ENCODE measurements around the gene ATXN2. TPM values are rescaled to one million over a fixed set of nuclear protein-coding genes. Genes with fewer than 3 reads are reported as not detected.

ATXN2 gene
- total and polyA plus RNA-seq, 9 of the 15 experiments (the other 6 are each of a cell fraction or from before 2014, with no cell fraction given): 16.8 to 67.8 (median 29.3) TPM

GRCh38 chr12:111529424-111530368, 69.4 kb downstream of the ATXN2 start:
- peak; percentile 81 for FAIRE-seq
- H3K36me3 ChIP-seq (ENCODE audit: control insufficient read depth, insufficient read depth, low read length): peaks cover 70% of the 10 kb centered on the region
- POLR2A ChIA-PET: interaction anchor here (0.6 to 0.8 kb wide), 3 partner anchors 9 to 178 kb away, joined by 3 read pairs; no protein-coding TSS in a partner anchor
- 0 out of 2 replicates have a peak, but pooled peaks have one; percentile 29 for TF ChIP-seq ZKSCAN8 (CRISPR knock-in tag; IDR thresholded peaks at IDR 0.05)
- TF ChIP-seq IRF2 (CRISPR knock-in tag; IDR thresholded peaks at IDR 0.05): no peak
- no peak for TF ChIP-seq ZNF707 (CRISPR knock-in tag; conservative IDR thresholded peaks at IDR 0.05)
- TF ChIP-seq NFE2 (IDR thresholded peaks at IDR 0.05; ENCODE audit: low read depth): 0 out of 2 replicates have a peak, but pooled peaks have one; percentile 2
- no peak for TF ChIP-seq ZFP36 (IDR thresholded peaks at IDR 0.05; ENCODE audit: low read depth, low read length, partially characterized antibody)
- TF ChIP-seq PYGO2 (tag; IDR thresholded peaks at IDR 0.05): no peak
- TF ChIP-seq, protein P1, sequence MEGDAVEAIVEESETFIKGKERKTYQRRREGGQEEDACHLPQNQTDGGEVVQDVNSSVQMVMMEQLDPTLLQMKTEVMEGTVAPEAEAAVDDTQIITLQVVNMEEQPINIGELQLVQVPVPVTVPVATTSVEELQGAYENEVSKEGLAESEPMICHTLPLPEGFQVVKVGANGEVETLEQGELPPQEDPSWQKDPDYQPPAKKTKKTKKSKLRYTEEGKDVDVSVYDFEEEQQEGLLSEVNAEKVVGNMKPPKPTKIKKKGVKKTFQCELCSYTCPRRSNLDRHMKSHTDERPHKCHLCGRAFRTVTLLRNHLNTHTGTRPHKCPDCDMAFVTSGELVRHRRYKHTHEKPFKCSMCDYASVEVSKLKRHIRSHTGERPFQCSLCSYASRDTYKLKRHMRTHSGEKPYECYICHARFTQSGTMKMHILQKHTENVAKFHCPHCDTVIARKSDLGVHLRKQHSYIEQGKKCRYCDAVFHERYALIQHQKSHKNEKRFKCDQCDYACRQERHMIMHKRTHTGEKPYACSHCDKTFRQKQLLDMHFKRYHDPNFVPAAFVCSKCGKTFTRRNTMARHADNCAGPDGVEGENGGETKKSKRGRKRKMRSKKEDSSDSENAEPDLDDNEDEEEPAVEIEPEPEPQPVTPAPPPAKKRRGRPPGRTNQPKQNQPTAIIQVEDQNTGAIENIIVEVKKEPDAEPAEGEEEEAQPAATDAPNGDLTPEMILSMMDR (IDR thresholded peaks at IDR 0.05 in 2 of 3, conservative IDR thresholded peaks at IDR 0.05 in 1 of 3; ENCODE audit: insufficient read depth in 2 of 3, low read depth in 1 of 3, low read length in 3 of 3): peak; percentile 67 to 76 (median 68)
- TF ChIP-seq JUN (IDR thresholded peaks at IDR 0.05; ENCODE audit: borderline replicate concordance, low read depth, low read length): 0 out of 2 replicates have a peak, but pooled peaks have one; percentile 14
- no peak for TF ChIP-seq JUN (CRISPR knock-in tag; IDR thresholded peaks at IDR 0.05; ENCODE audit: borderline replicate concordance)

More at GRCh38 chr12:111529424-111530368, 69.4 kb downstream of the ATXN2 start:
- no peak overlapping the region for H3K4me3 ChIP-seq
- peaks cover 3% of the 10 kb centered on the region; the same call in 1 of the 3 replicates for H3K79me2 ChIP-seq (ENCODE audit: control insufficient read depth, insufficient read depth, low read length)
- no peak overlapping the region for H2AFZ ChIP-seq (ENCODE audit: low read depth, low read length)
- intact Hi-C loops (cut with micrococcal nuclease) (loop anchor here (1.0 to 10.0 kb wide), 3 partner anchors 132 to 195 kb away; no protein-coding TSS in a partner anchor), in situ Hi-C loops (cut with MboI) (no loop called here)
- H3K4me1 ChIP-seq (replicated peaks in 1 of 2; ENCODE audit: control insufficient read depth in 2 of 2, insufficient read depth in 2 of 2, low read length in 2 of 2): no peaks in the 10 kb centered on the region
- TSS peak; percentile 12 for BruUV-seq (replicated peaks)
- DNase-seq (ENCODE audit: extremely low read depth in 1 of 4, low spot score in 3 of 4) (peak; percentile 75 to 80 (median 76)), ATAC-seq (peak; percentile 92)
- H3K4me2 ChIP-seq (ENCODE audit: insufficient read depth, low read length): no peak overlapping the region
- 45% methylated on average over 8 of the region's 8 CpGs for WGBS (ENCODE audit: insufficient coverage, low coverage, missing lambda C conversion rate)
- H3K9ac ChIP-seq (ENCODE audit: insufficient read depth in 1 of 2, low read depth in 2 of 2, low read length in 2 of 2): no peak overlapping the region
- H3K27me3 ChIP-seq (ENCODE audit: control insufficient read depth in 2 of 2, insufficient read depth in 2 of 2, low read length in 2 of 2): no peaks in the 10 kb centered on the region
- CTCF ChIA-PET (ENCODE audit: low intra/inter-chr PET ratio): interaction anchor here (0.6 to 3.2 kb wide), 5 partner anchors 133 to 914 kb away, joined by 3 to 16 read pairs (median 4); no protein-coding TSS in a partner anchor
- H3K9me3 ChIP-seq (replicated peaks; ENCODE audit: control insufficient read depth, insufficient read depth, low read depth, low read length): no peaks in the 10 kb centered on the region
- no peak overlapping the region for H3K27ac ChIP-seq (ENCODE audit: extremely low read depth, low read depth, low read length)
- H4K20me1 ChIP-seq (replicated peaks; ENCODE audit: control insufficient read depth, insufficient read depth, low read length): 0 out of 2 replicates have a peak, but pooled peaks cover 5% of the 10 kb centered on the region
- H3K9me1 ChIP-seq (ENCODE audit: control insufficient read depth, insufficient read depth, low read length): no peaks in the 10 kb centered on the region

Data from K562 (cell line).